ENCODE data around the gene FOXJ3.

DNA sequence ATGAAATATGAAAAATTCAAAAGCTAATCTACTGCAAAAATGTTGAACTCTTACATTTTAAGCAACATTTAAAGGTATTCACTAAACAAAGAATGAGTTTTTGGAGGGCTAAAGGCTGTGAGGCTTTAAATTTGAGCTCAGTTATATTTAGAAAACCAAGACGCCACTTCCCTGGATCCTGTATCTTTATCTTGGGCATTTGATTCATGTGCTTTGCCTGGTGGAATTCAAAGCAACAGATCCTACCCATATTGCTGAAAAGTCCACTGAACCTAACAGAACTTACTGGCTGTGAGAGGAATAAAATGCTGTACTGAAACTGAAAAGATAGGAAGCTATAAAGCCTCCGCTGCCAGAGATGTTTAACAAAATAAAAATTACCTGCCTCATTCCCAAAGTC lies 14.3 kb downstream of the FOXJ3 start:
- no peak for TF ChIP-seq CTCF (IDR thresholded peaks at IDR 0.05)
- TF ChIP-seq POLR2A (IDR thresholded peaks at IDR 0.05), result no peak

All from uterus (tissue), 2 donors.